ENCODE data around the gene EYS.
"Not testable (repeated sequence)": the region's sequence is repeated elsewhere in the genome, so short reads cannot be mapped to it uniquely, and the experiment has no call there.

EYS gene

GRCh38 chr6:63759605-63760105 lies 1947.4 kb downstream of the EYS start:
- Histone ChIP-seq H2AFZ (no peak overlapping the region), H3K4me2 (ENCODE audit: low read length) (no peak overlapping the region), H3K27ac (no peak overlapping the region), H3K36me3 (ENCODE audit: control insufficient read depth, insufficient read depth, low read length) (no peaks in the 10 kb centered on the region), H3K4me1 (no peaks in the 10 kb centered on the region), H3K9me3 (ENCODE audit: control insufficient read depth, low read length) (no peaks in the 10 kb centered on the region), H3K27me3 (ENCODE audit: control insufficient read depth, insufficient read depth, low read length) (no peaks in the 10 kb centered on the region), H3K9ac (no peak overlapping the region), H3K4me3 (ENCODE audit: low read depth, low read length) (no peak overlapping the region), H3K79me2 (no peaks in the 10 kb centered on the region)
- no peak for TF ChIP-seq CTCF (IDR thresholded peaks at IDR 0.05)

GRCh38 chr6:63757826-63758225 lies 1949.2 kb downstream of the EYS start:
- Histone ChIP-seq H3K4me2 (ENCODE audit: low read length) (no peak overlapping the region), H3K4me1 (no peaks in the 10 kb centered on the region), H3K36me3 (ENCODE audit: control insufficient read depth, insufficient read depth, low read length) (no peaks in the 10 kb centered on the region), H3K27ac (no peak overlapping the region), H3K4me3 (ENCODE audit: low read depth, low read length) (no peak overlapping the region), H3K9ac (no peak overlapping the region), H3K9me3 (ENCODE audit: control insufficient read depth, low read length) (no peaks in the 10 kb centered on the region), H3K27me3 (ENCODE audit: control insufficient read depth, insufficient read depth, low read length) (no peaks in the 10 kb centered on the region), H2AFZ (no peak overlapping the region), H3K79me2 (no peaks in the 10 kb centered on the region)
- TF ChIP-seq CTCF (IDR thresholded peaks at IDR 0.05) = no peak

GRCh38 chr6:63757275-63757674 lies 1949.8 kb downstream of the EYS start:
- not testable (repeated sequence) for H2AFZ ChIP-seq; H3K4me3 ChIP-seq (ENCODE audit: low read depth, low read length); H3K36me3 ChIP-seq (ENCODE audit: control insufficient read depth, insufficient read depth, low read length); H3K4me1 ChIP-seq; H3K27me3 ChIP-seq (ENCODE audit: control insufficient read depth, insufficient read depth, low read length); H3K9me3 ChIP-seq (ENCODE audit: control insufficient read depth, low read length); H3K79me2 ChIP-seq; H3K4me2 ChIP-seq (ENCODE audit: low read length); H3K27ac ChIP-seq; H3K9ac ChIP-seq

- Histone ChIP-seq H2AFZ (no peak overlapping the region), H3K36me3 (ENCODE audit: control insufficient read depth, insufficient read depth, low read length) (no peaks in the 10 kb centered on the region), H3K27ac (no peak overlapping the region), H3K4me2 (ENCODE audit: low read length) (no peak overlapping the region), H3K79me2 (no peaks in the 10 kb centered on the region), H3K9ac (no peak overlapping the region), H3K9me3 (ENCODE audit: control insufficient read depth, low read length) (no peaks in the 10 kb centered on the region), H3K27me3 (ENCODE audit: control insufficient read depth, insufficient read depth, low read length) (no peaks in the 10 kb centered on the region), H3K4me3 (ENCODE audit: low read depth, low read length) (no peak overlapping the region), H3K4me1 (no peaks in the 10 kb centered on the region)
- no peak for TF ChIP-seq CTCF (IDR thresholded peaks at IDR 0.05)
Observed at GRCh38 chr6:63750400-63750799, 1956.6 kb downstream of the EYS start.

- H3K79me2 ChIP-seq = no peaks in the 10 kb centered on the region
- H2AFZ ChIP-seq = no peak overlapping the region
- no peaks in the 10 kb centered on the region for H3K9me3 ChIP-seq (ENCODE audit: control insufficient read depth, low read length)
- TF ChIP-seq CTCF (IDR thresholded peaks at IDR 0.05) = no peak
- no peak overlapping the region for H3K9ac ChIP-seq
- no peak overlapping the region for H3K27ac ChIP-seq
- no peaks in the 10 kb centered on the region for H3K27me3 ChIP-seq (ENCODE audit: control insufficient read depth, insufficient read depth, low read length)
- H3K4me1 ChIP-seq = peaks cover 4% of the 10 kb centered on the region
- no peak overlapping the region for H3K4me2 ChIP-seq (ENCODE audit: low read length)
- no peaks in the 10 kb centered on the region for H3K36me3 ChIP-seq (ENCODE audit: control insufficient read depth, insufficient read depth, low read length)
- no peak overlapping the region for H3K4me3 ChIP-seq (ENCODE audit: low read depth, low read length)
Observed at GRCh38 chr6:63745784-63746183, 1961.2 kb downstream of the EYS start.

Measured in parathyroid adenoma (tissue), 2 donors.